Activated T-helper 1 cell treated with Interleukin-2 at 50 U/mL for 16 hours (primary cell): ENCODE measurements around the gene TMEFF2.

Experiments used
- DNase-seq: peaks from one replicate; pipeline ENCODE4 v3.0.0-alpha.2; 2020; ENCODE audit warnings: low read depth

The TMEFF2 gene, protein sequence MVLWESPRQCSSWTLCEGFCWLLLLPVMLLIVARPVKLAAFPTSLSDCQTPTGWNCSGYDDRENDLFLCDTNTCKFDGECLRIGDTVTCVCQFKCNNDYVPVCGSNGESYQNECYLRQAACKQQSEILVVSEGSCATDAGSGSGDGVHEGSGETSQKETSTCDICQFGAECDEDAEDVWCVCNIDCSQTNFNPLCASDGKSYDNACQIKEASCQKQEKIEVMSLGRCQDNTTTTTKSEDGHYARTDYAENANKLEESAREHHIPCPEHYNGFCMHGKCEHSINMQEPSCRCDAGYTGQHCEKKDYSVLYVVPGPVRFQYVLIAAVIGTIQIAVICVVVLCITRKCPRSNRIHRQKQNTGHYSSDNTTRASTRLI

DNA sequence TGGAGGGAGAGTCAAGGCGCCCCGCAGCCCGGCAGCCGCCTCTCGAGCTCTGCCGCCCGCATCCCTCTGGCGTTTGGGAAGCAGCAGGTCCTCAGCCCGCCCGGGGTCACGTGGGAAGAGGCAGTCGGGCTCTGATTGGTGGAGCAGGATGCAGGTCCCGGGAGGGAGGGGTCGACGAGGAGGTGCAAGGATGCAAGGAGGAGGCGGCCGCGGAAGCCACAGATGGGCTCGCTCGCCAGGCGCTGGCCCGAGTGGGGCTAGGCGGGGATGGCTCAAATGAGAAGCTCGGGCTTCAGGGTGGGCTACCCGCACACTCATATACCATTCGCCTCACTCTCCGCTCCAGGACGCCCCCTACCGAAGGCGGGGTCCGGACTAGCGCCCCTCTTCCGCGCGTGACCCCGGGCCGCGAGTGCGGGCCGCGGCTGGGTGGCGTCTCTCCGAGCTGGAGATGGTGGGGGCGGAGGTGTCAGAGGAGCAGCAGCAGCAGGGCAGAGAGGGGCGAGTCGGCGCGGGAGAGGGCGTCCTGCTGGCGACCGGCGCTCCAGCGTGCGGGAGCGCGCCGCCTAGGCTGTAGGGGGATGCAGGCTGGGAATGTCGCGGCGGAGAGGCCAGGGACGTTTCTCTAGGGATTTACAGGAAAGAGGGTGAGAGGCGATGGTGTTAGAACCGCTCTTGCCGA is at the start of gene TMEFF2:
Gene TMEFF2, minus strand, starts transcription at position 68 of the 682 bp plus-strand sequence. CDS start 409 bp downstream, outside the sequence.
- DNase-seq, result no peak

DNA sequence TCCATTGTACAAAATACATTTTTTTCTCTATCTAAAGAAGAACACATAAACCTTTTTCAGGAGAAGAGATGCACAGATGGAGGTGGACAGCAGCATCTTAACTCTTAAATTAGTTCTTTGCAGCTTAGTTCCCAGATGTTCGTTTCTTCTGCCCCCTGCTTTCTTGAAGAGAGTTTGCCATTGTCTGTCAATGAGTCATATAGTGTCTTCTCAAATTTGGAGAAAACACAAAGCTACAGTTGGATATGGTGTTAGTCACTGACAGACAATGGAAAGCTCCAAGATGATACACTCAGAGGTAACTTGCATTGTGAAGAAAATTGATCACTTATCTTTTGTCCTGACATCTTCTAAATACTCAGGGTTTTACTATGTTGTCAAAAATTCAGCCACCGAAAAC is 48.8 kb upstream of the TMEFF2 start:
- DNase-seq, result no peak

DNA sequence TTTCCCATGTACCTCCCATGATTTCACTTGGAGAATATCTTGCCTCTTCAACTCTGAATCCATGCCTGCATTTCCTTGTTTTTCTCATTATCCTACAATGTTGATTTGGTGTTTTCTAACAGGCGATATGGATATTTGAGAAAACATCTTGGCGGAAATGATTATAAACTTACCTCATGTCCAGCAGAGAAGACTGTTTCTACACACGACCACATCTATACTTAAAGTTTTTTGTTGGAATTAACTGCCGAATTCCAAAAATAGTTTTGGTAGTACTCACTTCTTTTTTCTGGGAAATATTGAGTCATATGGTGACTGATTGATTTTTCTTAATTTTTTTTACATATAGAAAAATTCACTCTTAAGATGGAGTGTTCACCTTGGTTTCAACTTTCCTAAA is 41.4 kb upstream of the TMEFF2 start:
- DNase-seq, result no peak

DNA sequence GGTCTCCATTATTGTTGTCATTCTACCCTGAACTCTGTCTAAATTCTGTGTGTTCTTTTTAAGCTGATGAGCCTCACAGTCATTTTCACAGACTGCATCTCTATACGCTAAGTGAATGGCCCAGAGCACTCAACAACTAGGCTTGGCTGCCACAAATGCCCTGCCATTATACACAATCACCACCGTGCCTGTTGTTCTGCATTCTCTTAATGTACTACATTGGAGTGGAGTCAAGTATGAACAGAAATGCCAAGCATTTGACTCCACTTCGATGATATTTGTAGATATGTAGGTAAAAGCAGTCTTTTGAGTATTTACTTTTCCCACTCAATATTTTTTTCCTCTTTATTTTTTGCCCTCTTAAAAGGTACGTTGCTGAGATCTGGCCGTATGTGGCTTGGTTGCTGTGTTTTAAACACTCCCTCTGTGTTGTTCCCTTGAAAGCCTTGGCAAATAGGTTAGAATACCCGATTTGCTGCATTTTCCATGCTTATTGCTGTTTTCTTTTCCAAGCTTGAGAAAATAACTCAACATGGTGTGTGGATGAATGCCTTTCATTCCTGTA is 36.2 kb upstream of the TMEFF2 start:
- no peak for DNase-seq

DNA sequence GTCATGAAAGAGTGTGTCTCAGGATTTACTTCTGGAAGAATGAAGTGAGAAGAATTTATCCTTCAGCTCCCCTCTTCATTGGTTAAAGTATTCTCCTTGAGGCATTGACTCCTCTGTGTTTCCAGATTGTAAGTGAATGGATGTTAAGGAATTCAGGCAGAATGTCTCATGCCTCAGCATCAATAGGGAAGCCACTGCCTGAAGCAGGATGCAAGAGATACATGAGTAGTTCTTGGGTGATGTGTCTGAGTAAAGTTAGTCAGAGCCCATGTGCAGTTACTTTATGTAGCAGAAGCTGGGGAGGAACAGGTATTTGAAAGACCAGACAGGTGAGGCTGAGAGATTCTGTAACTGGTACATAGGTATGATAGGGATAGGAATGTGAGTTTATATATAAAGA is 34.0 kb upstream of the TMEFF2 start:
- DNase-seq, result no peak

DNA sequence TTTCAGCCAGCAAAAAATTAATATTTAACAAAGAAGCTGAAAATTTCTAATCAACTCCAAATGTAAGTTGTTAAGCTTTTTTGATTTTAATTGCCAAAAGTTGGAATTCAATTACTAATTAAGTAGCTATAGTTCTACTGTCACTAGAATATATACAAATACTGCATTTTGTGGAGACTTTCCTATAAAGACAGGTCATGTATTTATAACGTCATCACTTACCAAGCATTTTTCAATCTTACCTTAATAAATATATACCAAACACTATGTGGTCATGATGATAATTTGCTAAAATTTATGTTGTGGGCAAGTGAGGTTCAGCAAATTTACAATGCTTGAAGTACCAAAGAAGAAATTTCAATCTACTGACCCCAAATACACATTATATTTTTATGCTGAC is 24.2 kb upstream of the TMEFF2 start:
- DNase-seq, result no peak

DNA sequence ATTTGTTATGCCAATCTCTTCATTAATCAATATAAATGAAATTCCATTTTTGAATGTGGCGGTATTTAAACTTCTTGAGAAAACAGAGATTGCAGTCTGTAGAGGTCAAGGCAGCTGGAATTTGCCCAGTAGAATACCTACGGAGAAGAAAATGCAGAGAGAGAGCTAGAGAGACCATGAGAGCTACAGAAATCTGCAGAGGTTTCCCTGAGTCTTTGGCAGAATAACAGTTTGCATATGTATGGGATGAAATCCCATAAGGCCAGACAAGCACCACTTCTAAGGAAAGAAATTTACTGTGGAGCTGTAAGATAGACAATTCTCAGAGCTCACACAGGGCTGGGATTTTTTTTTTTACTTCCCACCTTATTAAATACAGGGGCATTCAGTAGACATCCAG is 23.6 kb upstream of the TMEFF2 start:
- DNase-seq, result no peak

DNA sequence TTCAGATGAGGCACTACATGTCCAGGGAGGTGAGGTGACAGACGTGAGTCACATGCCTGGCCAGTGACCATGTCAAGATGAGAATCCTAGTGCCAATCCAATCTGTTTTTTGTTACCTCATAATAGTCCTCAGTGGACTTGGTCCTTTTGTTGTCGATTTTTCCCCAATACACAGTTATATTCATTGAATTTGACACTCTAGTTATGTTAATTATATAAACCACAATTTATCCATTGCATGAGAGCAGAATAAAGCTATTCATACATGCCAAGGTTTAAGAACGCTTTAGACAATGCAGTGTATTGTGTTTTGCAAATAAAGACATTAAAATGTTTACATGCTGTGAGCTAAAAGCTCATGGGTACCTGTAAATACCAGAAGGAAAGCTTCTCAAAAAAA is 21.6 kb upstream of the TMEFF2 start:
- DNase-seq, result no peak

DNA sequence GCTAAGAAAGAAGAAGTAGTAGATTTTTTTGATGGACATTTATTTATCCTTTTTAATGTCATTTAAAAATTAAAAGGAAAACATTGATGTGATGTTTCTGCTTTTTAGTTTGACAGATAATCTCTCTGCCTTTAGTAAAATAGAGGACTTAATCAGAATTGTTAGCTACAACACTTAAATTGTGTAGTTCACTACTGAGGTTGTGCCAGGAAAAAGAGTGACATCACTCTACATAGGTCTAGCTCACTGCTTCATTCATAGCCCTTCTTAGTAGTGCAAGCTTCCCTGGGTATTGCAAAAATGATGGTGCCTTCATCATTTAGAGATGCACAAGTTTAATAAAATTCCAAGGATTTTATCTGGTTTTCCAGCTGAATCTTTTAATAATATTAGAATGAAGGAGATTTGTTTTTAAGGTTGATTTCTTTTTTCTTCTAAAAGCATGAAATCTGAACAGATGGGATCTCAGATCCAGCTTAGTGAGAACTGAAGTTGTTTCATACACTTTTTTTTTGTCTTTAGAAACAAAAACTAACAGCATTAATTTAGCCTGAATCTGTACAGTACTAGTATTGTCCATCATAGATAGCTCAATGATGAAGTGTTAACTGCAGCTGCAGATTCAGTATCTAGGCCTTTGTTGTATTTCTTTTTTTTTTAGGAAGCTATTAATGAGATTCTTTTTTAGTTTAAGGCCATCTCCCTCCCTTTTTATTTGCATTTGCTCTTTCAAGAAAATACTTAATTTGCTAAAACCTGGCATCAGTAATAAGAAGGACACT is 20.6 kb upstream of the TMEFF2 start:
- no peak for DNase-seq

DNA sequence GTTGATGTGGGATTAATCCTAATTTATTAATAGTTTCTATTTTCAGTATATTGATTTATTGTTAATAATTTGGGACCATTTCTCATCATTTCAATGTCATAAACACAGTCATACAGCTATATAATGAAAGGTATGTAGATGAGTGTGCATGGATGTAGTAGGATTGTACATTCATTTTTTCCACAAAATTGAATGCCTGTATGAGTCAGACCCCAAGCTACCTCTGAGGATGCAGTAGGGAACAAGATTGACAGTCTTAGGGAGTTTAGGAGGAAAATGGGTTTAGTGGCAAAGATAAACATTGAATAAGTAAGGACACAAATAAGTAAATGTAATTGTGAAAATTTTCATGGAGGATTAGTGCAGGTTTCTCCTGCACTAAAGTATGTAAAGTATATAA is 14.1 kb upstream of the TMEFF2 start:
- no peak for DNase-seq

DNA sequence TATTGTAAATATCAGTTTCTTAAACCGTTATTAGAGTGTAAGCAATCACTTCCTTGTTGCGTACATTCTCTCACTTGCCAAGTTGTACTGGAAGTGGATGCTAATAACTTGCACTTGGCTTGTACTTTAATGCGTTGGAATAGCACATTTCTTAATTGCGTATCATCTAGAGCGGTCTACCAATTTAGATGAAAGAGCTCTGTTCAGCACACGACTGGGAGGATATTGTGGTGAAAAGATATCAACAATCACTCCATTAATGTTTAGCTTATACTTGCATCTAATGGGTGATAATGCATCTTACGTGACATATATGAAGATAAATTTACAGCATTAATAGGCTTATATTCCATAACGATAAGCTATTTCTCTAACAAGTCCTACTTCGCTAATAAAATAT is 11.7 kb upstream of the TMEFF2 start:
- no peak for DNase-seq

DNA sequence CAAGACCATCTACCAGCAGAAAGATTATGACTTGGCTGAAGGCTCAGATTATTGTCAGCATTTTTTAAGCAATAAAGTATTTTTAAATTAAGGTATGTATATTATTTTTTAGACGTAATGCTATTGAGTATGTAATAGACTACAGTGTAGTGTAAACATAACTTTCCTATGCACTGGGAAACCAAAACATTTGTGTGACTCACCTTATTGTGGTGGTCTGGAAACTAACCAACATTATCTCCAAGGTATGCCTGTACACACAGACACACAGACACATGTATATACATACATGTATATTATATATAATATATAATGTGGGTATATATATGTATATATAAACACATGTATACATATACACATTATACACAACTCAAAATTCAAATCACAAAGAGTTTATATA is 9.1 kb upstream of the TMEFF2 start:
- DNase-seq, result no peak

DNA sequence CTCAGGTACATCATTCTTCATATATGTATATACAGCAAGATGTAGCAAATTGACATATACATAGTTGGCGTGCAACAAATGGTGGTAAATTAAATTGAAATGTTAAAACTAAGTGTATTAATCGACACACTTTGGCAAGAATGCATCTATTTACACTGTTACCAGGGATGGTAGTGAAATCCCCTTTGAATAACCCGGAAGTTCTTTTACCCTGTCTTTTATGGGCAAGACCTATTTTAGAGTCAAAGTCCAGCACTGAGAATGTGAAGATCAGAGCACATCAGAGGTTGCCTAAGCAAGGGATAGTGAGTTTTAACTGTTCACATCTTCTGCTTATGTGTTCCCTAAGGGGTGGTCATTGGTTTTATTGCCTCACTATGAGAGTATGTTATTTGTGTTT is 7.6 kb upstream of the TMEFF2 start:
- no peak for DNase-seq

DNA sequence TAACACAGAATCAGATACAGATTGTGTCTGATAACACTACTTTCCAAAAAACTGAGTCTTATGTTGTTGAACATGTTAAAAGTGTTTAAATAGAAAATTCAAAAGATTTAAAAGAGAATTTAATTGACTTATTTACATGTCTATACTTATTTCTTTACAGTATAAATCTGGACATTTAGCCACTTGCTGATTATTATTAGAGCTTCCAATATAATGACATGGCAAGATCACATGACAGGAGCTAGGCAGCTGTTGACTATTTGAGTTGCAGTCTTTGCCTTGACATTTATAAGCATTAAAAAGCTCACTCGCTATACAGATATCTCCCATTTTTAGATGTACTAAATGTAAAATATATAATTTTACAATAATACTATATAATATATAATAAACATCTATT is 6.4 kb upstream of the TMEFF2 start:
- DNase-seq, result no peak

DNA sequence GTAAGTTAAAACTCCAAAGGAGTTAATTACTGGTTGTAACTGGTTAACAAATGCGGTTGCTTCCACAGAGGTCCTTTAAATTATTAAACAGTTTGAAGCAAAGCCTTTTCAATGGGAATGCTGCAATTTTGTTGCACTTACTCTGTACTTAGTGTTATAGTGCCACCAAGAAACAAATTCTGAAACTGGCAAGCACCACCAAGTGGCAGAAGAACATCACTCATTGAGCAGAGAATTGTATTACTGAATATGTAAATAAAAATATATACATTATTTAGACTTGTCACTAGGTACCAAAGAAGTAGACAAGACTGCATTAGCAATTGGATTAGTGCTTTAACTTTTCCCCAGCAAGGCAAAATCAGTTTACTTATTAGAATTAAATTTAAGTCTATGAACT is 2.6 kb upstream of the TMEFF2 start:
- DNase-seq, result no peak

DNA sequence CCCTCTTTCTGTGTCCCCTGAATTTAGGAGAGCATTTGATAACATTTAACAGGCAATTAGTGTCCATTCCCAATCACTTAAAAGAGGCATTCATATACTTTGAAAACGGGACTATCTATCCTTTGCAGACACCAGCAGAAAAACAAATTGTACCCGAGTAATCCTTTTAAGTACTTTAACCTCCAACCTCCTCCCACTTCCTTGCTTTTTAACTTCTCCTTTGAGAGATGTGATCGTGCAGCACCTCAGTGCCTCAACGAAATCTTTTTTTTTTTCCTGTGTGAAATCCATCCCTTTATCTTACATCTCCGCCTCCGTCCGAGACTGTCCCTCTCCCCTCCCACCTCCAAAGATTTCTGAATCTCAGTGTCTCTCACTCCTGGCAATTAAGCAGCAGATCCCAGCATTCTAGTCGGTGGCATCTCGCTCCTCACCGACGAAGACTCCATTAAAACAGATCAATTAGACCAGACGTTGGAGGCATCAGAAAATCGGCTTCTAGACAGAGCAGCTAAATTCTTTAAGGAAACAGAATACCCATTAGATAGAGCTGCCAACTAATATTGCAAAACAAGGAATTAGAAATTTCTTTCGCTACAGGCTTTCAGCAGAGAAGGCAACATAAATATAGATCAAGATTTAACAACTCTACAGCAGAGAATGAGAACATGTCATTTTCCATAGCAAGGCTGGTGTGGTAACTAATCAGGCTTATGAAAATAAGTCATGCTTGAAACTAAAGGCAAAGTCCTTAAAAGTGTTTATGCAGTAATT is 1.9 kb upstream of the TMEFF2 start:
- no peak for DNase-seq

DNA sequence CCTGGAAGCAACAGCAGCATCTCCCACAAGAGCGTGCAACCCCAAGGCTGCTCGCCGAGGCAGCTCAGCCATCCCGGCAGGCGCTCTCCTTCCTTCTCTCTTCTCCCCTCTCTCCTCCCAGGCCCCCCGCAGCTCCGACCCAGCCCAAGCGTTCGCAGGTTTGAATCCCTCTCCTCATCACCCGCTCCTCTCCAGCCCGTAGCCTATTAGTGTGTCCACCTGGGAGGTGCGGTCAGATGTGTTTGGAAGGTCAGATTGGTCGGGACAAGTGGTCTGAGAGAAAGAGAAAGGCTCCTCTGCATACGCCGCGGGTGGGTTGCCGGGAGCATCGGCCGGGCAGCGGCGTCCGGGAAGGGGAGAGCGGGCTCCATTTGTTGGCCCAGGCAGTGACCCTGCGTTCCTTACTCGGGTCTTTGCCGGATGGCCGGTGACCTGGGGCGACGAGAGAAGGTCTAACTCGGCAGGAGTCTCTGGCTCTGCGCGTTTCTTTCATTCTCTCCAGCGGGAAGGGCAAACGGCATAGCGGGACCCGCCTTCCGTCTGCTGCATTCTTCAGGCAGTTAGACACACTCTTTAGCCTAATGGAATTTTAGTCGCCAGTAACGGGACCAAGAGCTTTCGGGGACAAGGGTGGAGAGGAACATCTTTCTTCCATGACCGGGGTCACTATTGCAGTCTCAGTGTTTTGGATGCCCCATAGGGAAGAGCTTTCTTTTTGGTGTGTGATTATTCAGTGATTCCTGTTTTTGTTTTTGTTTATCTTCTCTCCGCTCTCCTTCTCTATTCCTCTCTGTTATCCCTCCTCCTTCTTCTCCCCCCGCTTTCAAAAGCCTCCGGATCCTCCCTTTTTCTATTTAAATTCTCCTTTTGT is 1.1 kb upstream of the TMEFF2 start:
- no peak for DNase-seq

DNA sequence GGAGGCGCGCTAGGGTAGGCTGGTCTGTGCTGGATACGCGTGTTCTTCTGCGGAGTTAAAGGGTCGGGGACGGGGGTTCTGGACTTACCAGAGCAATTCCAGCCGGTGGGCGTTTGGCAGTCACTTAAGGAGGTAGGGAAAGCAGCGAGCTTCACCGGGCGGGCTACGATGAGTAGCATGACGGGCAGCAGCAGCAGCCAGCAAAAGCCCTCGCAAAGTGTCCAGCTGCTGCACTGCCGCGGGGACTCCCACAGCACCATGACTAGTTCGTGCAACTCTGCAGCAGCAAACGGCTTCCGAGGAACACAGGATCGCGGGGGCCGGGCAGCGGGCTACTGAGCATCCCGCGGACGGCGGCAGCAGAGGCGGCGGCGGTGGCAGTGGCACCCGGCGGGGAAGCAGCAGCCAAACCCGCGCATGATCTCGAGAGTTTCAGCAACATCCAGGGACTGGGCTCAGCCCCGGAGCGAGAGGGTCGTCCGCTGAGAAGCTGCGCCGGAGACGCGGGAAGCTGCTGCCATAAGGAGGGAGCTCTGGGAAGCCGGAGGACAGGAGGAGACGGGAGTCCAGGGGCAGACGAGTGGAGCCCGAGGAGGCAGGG is 368 bp downstream of the TMEFF2 start:
- no peak for DNase-seq

DNA sequence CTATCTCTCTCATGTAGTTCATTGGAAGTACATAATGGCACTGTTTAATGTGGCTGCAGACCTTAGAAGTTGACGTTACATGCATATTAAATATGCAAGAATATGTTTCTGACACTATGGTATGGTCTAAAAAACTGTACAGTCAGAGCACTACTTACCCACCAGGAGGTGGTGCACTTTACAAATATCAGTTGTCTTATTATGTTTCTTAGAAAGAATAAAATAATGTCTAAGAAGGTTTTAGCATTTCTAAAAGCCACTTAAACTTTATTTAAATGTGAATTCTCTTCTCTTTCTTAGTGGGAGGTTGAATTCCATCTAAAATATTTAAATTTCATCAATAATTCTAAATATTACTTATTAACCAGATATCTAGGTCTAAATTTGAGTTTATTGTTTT is 4.3 kb downstream of the TMEFF2 start:
- no peak for DNase-seq

DNA sequence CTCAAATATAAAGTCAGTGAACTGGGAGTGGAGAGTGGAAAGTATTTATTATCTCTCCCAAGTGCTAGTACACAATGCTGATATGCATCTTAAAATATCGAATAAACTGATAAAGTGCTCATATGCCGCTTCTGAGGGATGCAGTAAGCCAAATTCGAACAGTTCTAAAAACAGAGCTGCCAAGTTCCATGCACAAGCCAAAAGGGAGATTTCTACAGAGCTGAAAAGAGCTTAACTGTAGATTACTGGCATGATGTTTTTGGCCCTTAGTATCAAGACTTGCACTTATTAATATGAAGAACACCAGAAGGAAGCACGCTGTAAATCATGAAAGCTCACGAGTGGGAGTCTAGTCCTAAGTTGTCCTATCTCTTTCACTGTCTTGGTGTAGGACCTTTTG is 7.9 kb downstream of the TMEFF2 start:
- DNase-seq, result no peak

DNA sequence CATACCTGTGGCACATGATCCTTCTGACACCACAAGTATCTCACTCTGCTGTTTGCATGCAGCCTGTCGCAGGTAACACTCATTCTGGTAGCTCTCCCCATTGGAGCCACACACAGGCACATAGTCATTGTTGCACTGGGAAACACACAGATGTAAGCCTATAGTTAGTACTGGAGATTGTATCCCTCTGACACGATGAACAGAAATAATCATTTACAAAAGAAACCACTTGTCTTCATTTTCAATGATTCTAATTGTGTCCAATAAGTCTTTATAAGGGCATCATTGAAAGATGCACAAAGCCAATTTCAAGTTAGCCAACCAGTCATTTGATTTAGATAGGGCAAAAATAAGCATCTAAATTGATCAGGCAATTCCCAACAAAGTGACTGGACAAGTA is 10.4 kb downstream of the TMEFF2 start:
- DNase-seq, result no peak
